CD4-positive, alpha-beta memory T cell (primary cell): ENCODE measurements around the gene MAP3K14. TPM values are rescaled to one million over a fixed set of nuclear protein-coding genes. Genes with fewer than 3 reads are reported as not detected.

Experiments
- CTCF ChIA-PET: fragments of 350-600 bp; sonication (Branson Sonifier 250); formaldehyde crosslinking; loops from one replicate; lab custom pipeline; 2021; ENCODE audit warnings: inconsistent platforms; ENCODE audit not compliant: partially characterized antibody; lab: Charles Lee
- POLR2A ChIA-PET: fragments of 350-600 bp; sonication (Branson Sonifier 250); formaldehyde crosslinking; loops from one replicate; lab custom pipeline; 2021; ENCODE audit not compliant: partially characterized antibody; lab: Charles Lee
- DNase-seq, 5 donors: peaks; one replicate each; pipeline versions ENCODE4 v3.0.0 to v3.0.0-alpha.2; 2020 to 2022; ENCODE audit warnings: mixed read lengths in 1 of 5
- H3K27ac ChIP-seq: one replicate; pipeline ENCODE4 v1.7.0; 2013; ENCODE audit warnings: low read depth, low read length
- H3K27me3 ChIP-seq: 2 replicates; pipeline ENCODE4 v1.7.0; 2013; ENCODE audit warnings: mild to moderate bottlenecking, low read length, moderate library complexity; ENCODE audit not compliant: insufficient read depth
- H3K36me3 ChIP-seq: 2 replicates; pipeline ENCODE4 v1.7.0; 2013; ENCODE audit warnings: mild to moderate bottlenecking, low read length, moderate library complexity; ENCODE audit not compliant: insufficient read depth
- H3K4me1 ChIP-seq: 2 replicates; pipeline ENCODE4 v1.7.0; 2013; ENCODE audit warnings: mild to moderate bottlenecking, low read length, moderate library complexity; ENCODE audit not compliant: insufficient read depth
- H3K4me3 ChIP-seq, 2 donors: one replicate each; pipeline ENCODE4 v1.7.0; 2013; ENCODE audit warnings: low read length in 2 of 2, mild to moderate bottlenecking in 1 of 2
- H3K9me3 ChIP-seq, 2 donors: one replicate each; pipeline ENCODE4 v1.7.0; 2013; ENCODE audit warnings: low read length in 2 of 2, control low read depth in 1 of 2; ENCODE audit not compliant: control insufficient read depth in 1 of 2
- H3K27ac Mint-ChIP-seq, 7 donors: one replicate each; pipeline ENCODE4 v1.8.0; 2020 to 2021; ENCODE audit warnings: mixed read lengths in 7 of 7, mild to moderate bottlenecking in 6 of 7, inconsistent platforms in 3 of 7, moderate library complexity in 3 of 7
- H3K27me3 Mint-ChIP-seq, 2 donors: one replicate each; pipeline ENCODE4 v1.8.0; 2020 to 2021; ENCODE audit warnings: mixed read lengths in 2 of 2
- H3K36me3 Mint-ChIP-seq, 2 donors: one replicate each; pipeline ENCODE4 v1.8.0; 2020 to 2021; ENCODE audit warnings: mixed read lengths in 2 of 2, inconsistent platforms in 1 of 2, mild to moderate bottlenecking in 1 of 2
- H3K4me1 Mint-ChIP-seq, 4 donors: one replicate each; pipeline ENCODE4 v1.8.0; 2020 to 2021; ENCODE audit warnings: mixed read lengths in 4 of 4, mild to moderate bottlenecking in 1 of 4
- H3K4me3 Mint-ChIP-seq, 8 donors: one replicate each; pipeline ENCODE4 v1.8.0; 2020 to 2021; ENCODE audit warnings: mixed read lengths in 8 of 8, mild to moderate bottlenecking in 7 of 8, moderate library complexity in 6 of 8, inconsistent platforms in 3 of 8
- H3K9me3 Mint-ChIP-seq, 8 donors: one replicate each; pipeline ENCODE4 v1.8.0; 2020 to 2021; ENCODE audit warnings: mixed read lengths in 8 of 8, mild to moderate bottlenecking in 5 of 8, inconsistent platforms in 3 of 8, moderate library complexity in 1 of 8
- intact Hi-C: fragments of 100-400 bp; cut with micrococcal nuclease; formaldehyde crosslinking; loops from one replicate; pipeline ENCODE4 v1.15.1; 2023
- polyA plus RNA-seq, 2 donors: library from polyadenylated mRNA; unstranded; fragments of 300-500 nt; fragmentation: Illumina TruSeq; gene quantifications; one replicate each; pipeline ENCODE4 v1.2.3, GENCODE V29; 2021
- total RNA-seq, 2 experiments: library from RNA; stranded (reverse); gene quantifications; one replicate each; pipeline ENCODE4 v1.2.3, GENCODE V29; 2021

The MAP3K14 gene
- total and polyA plus RNA-seq, 4 experiments from 2014 or later = 2.3 to 49.3 (median 31.6) TPM

DNA sequence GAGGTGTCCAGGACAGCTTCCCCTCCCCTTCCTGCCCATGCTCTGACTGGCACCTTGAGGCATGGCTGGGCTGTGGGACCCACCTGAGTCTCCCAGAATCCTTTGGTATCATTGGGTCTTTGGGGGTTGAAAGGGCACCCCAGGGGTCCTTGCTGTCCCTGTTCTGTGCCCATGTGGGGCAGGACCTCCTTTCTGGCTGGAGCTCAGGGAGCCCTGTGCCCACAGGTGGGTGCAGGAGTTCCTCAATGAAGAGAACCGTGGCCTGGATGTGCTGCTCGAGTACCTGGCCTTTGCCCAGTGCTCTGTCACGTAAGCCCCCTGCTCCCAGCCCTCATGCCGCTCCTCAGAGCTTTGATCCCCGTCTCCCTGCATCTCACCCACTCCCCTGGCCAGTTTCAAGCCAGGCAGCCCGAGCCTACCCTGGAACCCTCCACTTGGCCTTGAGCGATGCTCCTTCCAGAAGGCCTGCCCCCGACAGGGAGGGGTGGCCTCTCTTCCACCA is 83.3 kb downstream of the MAP3K14 start:
- Histone ChIP-seq H3K4me3 (no peak overlapping the region), H3K27me3 (no peaks in the 10 kb centered on the region), H3K36me3 (peaks cover 61% of the 10 kb centered on the region), H3K27ac (peak overlapping the region; percentile 35), H3K4me1 (peaks cover 76% of the 10 kb centered on the region), H3K9me3 (no peaks in the 10 kb centered on the region)
- Mint-ChIP-seq H3K27me3 (no peaks in the 10 kb centered on the region), H3K27ac (peak overlapping the region; percentile 79 to 99 (median 84)), H3K4me1 (peaks cover 50 to 84% (median 67%) of the 10 kb centered on the region in 4 donors), H3K36me3 (peaks cover 23 to 70% of the 10 kb centered on the region in 2 donors), H3K9me3 (no peaks in the 10 kb centered on the region), H3K4me3 (peak overlapping the region in 2 of 8 donors; percentile 24 to 59)
- ChIA-PET CTCF (interaction anchor here (0.6 to 14.0 kb wide), 5 partner anchors 7 to 98 kb away, joined by 3 to 449 read pairs (median 7); partner anchors contain the start of genes ACBD4 and FMNL1), POLR2A (interaction anchor here (0.8 to 30.3 kb wide), 3 partner anchors 8 to 40 kb away, joined by 3 to 1143 read pairs (median 1143); partner anchors contain the start of gene FMNL1)
- DNase-seq = no peak
- intact Hi-C loops = no loop called here

DNA sequence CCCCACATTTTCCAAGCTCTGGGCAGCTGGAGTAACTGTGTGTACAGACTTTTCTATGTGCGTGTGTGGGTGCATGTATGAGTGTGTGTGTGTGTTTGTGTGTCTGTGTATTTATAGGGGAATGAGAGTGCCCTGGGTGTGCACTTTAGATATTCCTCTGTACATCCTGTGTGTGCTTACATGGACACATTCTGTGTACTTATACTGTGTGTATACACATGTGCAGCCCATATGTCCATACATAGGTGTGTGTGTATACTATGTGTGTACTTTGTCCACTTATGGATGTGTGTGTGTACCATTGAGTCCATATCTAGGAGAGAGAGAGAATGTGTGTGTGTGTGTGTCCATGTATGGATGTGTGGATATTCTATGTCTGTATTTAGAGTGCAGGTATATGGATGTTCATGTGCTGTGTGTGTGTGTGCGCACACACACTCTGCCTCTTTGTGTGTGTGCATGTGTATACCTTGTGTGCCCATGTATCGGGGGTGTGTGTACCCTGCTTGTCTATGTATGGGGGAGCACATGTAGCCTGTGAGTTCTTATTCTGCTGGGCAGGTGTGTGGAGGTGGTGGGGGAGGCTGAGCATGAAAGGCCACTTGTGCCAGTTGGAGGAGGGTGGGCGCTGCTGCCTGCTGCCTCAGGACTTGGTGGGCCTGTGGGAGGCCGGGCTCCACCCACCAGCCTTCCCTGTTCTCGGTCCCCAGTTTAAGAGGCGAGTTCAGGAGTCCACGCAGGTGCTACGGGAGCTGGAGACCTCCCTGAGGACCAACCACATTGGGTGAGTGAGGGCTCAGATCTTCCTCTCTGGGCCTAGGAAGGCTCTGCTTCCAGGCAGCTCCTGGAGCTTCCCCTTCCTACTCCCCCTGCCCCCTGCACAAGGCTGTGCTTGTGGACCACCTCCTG is 84.1 kb downstream of the MAP3K14 start:
- Mint-ChIP-seq H3K4me1 (peaks cover 48 to 84% (median 69%) of the 10 kb centered on the region in 4 donors), H3K4me3 (peak overlapping the region in 4 of 8 donors; percentile 17 to 57 (median 43)), H3K27me3 (no peaks in the 10 kb centered on the region), H3K27ac (peak overlapping the region; percentile 65 to 100 (median 91)), H3K36me3 (peaks cover 17 to 66% of the 10 kb centered on the region in 2 donors), H3K9me3 (no peaks in the 10 kb centered on the region)
- Histone ChIP-seq H3K27ac (peak overlapping the region; percentile 97), H3K36me3 (peaks cover 54% of the 10 kb centered on the region), H3K27me3 (no peaks in the 10 kb centered on the region), H3K4me3 (no peak overlapping the region), H3K4me1 (peaks cover 83% of the 10 kb centered on the region), H3K9me3 (no peaks in the 10 kb centered on the region)
- POLR2A ChIA-PET = interaction anchor here (0.6 to 30.3 kb wide), 5 partner anchors 7 to 177 kb away, joined by 3 to 1143 read pairs (median 324); partner anchors contain the start of genes FMNL1 and MAP3K14
- intact Hi-C loops = no loop called here
- CTCF ChIA-PET = interaction anchor here (0.6 to 14.0 kb wide), 7 partner anchors 10 to 98 kb away, joined by 3 to 449 read pairs (median 7); partner anchors contain the start of genes ACBD4 and FMNL1
- peak in 1 of 5 donors; percentile 31 for DNase-seq

DNA sequence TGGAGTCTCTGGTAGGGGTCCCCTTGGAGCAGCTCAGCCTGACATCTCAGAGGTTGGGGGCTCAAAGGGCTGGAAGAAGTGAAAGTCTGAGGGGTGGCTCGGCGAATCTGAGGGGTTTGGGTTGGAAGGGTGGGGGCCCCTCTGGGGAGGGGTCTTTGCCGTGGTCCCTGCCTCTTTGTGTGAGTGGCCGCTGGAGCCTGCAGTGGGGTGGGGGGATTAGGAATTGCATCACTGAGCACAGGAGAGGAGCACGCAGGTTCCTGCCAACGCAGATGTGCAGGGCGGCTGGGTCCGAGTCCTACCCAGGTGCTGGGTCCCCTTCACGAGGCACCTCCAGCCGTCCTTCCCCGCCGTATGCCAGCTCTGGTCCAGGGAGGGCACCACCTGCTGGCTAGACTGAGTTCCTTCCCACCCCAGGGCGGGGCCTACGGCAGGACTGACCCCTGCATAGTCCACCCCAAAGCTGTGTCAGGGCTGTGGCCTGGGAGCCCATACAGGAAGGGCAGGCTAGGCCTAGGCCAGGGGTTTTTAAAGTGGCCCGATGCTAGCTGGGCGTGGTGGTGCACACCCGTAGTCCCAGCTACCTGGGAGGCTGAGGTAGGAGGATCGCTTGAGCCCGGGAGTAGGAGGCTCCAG is 85.2 kb downstream of the MAP3K14 start:
- no peaks in the 10 kb centered on the region for H3K27me3 ChIP-seq
- H3K4me1 ChIP-seq = peaks cover 95% of the 10 kb centered on the region
- Mint-ChIP-seq H3K9me3 (no peaks in the 10 kb centered on the region), H3K27me3 (no peaks in the 10 kb centered on the region), H3K27ac (peak overlapping the region; percentile 69 to 100 (median 91)), H3K4me1 (peaks cover 54 to 94% (median 75%) of the 10 kb centered on the region in 4 donors), H3K36me3 (peaks cover 9 to 60% of the 10 kb centered on the region in 2 donors), H3K4me3 (peak overlapping the region in 3 of 8 donors; percentile 36 to 39 (median 36))
- peak in 1 of 5 donors; percentile 42 for DNase-seq
- no peak overlapping the region for H3K4me3 ChIP-seq
- peak overlapping the region; percentile 97 for H3K27ac ChIP-seq
- intact Hi-C loops = no loop called here
- CTCF ChIA-PET = interaction anchor here (1.2 to 14.0 kb wide), 9 partner anchors 13 to 155 kb away, joined by 3 to 449 read pairs (median 7); partner anchors contain the start of genes ACBD4 and FMNL1
- H3K9me3 ChIP-seq = no peaks in the 10 kb centered on the region
- POLR2A ChIA-PET = interaction anchor here (0.6 to 30.3 kb wide), 5 partner anchors 6 to 178 kb away, joined by 3 to 1143 read pairs (median 324); partner anchors contain the start of genes FMNL1, HEXIM1 and MAP3K14
- peaks cover 43% of the 10 kb centered on the region for H3K36me3 ChIP-seq

DNA sequence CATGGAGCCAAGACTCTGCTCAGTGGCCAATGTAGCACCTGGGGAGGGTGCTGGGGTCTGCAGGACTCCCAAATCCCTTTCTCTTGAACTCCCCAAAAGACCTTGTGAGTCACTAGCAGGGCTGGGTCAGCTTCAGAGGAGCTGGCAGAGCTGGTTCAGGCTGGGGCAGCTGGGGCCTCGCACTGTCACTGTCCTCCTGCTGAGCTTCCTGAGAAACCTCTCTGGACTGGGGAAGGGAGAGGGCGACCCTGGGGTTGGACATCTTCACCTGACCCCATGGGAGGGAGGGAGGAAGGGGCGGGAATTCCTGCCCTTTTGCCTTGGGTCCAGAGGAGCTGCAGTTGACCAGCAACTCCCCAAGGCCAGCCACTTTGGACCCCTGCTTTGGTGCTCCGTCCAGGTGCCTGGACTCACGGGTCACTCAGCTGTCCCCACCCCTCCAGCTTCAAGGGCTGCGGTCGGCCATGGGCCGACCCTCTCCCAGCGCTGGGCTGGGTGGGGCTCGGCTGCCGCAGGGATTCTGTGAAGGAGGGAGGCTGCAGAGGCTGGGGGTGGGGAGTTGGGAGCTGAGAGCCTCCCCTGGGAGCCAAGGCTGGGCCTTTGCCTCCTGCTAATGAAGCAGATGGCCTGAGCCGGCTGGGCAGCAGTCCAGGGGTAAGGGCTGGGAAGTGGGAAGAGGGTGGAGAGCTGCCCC is 85.9 kb downstream of the MAP3K14 start:
- no peaks in the 10 kb centered on the region for H3K27me3 Mint-ChIP-seq
- H3K4me3 ChIP-seq = no peak overlapping the region
- H3K27ac Mint-ChIP-seq = peak overlapping the region; percentile 99 to 100 (median 100)
- CTCF ChIA-PET = interaction anchor here (1.2 to 14.0 kb wide), 8 partner anchors 12 to 155 kb away, joined by 3 to 449 read pairs (median 8); partner anchors contain the start of genes ACBD4 and FMNL1
- H3K4me3 Mint-ChIP-seq = peak overlapping the region in 4 of 8 donors; percentile 21 to 100 (median 74)
- H3K27ac ChIP-seq = peak overlapping the region; percentile 97
- no peaks in the 10 kb centered on the region for H3K27me3 ChIP-seq
- peaks cover 97% of the 10 kb centered on the region for H3K4me1 ChIP-seq
- peak in 1 of 5 donors; percentile 32 for DNase-seq
- H3K4me1 Mint-ChIP-seq = peaks cover 58 to 100% (median 76%) of the 10 kb centered on the region in 4 donors
- H3K9me3 ChIP-seq = no peaks in the 10 kb centered on the region
- intact Hi-C loops = no loop called here
- no peaks in the 10 kb centered on the region for H3K9me3 Mint-ChIP-seq
- POLR2A ChIA-PET = interaction anchor here (0.7 to 30.3 kb wide), 6 partner anchors 5 to 159 kb away, joined by 3 to 1143 read pairs (median 248); partner anchors contain the start of genes FMNL1, HEXIM1, HEXIM2 and MAP3K14
- peaks cover 36% of the 10 kb centered on the region for H3K36me3 ChIP-seq
- peaks cover 9 to 62% of the 10 kb centered on the region in 2 donors for H3K36me3 Mint-ChIP-seq

DNA sequence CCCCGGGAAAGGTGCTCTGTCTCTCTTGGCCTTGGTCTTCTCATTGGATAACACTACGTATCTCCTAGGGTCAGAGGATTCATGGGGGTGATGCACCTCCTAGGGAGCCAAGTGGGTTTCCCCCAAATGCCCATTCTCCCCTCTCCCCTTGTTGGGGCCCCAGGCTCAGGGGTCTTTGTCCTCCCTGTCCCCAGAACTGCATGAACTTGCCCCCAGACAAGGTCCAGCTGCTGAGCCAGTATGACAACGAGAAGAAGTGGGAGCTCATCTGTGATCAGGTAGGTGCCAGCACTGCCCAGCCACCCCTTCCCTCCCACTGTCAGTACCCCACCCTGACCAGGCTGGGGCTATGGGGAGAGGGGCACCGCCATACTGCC is 86.4 kb downstream of the MAP3K14 start:
- Mint-ChIP-seq H3K4me3 (peak overlapping the region; percentile 21 to 100 (median 82)), H3K4me1 (peaks cover 56 to 100% (median 75%) of the 10 kb centered on the region in 4 donors), H3K36me3 (peaks cover 5 to 62% of the 10 kb centered on the region in 2 donors), H3K27me3 (no peaks in the 10 kb centered on the region), H3K27ac (peak overlapping the region; percentile 99 to 100 (median 100)), H3K9me3 (no peaks in the 10 kb centered on the region)
- peak in 1 of 5 donors; percentile 31 for DNase-seq
- Histone ChIP-seq H3K27ac (peak overlapping the region; percentile 97), H3K9me3 (no peaks in the 10 kb centered on the region), H3K27me3 (no peaks in the 10 kb centered on the region), H3K36me3 (peaks cover 32% of the 10 kb centered on the region), H3K4me3 (no peak overlapping the region), H3K4me1 (peaks cover 97% of the 10 kb centered on the region)
- POLR2A ChIA-PET = interaction anchor here (0.7 to 30.3 kb wide), 10 partner anchors 5 to 179 kb away, joined by 3 to 1143 read pairs (median 8); partner anchors contain the start of genes FMNL1, HEXIM1, HEXIM2 and MAP3K14
- CTCF ChIA-PET = interaction anchor here (1.2 to 14.0 kb wide), 7 partner anchors 12 to 156 kb away, joined by 3 to 449 read pairs (median 8); partner anchors contain the start of genes ACBD4 and FMNL1
- intact Hi-C loops = no loop called here
